ENCODE measurements around the gene SLC15A2.

Gene SLC15A2

DNA sequence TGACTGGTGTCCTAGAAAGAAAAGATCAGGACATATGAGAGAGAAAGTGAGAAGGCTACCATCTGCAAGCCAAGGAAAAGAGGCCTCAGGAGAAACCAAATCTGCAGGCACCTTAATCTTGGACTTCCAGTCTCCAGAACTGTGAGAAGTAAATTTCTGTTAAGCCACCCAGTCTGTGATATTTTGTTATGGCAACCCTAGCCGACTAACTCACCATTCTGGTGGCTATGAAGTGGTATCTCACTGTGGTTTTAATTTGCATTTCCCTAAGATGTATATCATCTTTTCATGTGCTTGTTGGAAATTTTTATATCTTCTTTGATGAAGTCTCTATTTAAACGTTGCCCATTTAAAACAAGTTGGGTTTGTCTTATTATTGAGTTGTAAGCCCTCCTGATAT, 87.3 kb downstream of the SLC15A2 start:
- no peak for DNase-seq

DNA sequence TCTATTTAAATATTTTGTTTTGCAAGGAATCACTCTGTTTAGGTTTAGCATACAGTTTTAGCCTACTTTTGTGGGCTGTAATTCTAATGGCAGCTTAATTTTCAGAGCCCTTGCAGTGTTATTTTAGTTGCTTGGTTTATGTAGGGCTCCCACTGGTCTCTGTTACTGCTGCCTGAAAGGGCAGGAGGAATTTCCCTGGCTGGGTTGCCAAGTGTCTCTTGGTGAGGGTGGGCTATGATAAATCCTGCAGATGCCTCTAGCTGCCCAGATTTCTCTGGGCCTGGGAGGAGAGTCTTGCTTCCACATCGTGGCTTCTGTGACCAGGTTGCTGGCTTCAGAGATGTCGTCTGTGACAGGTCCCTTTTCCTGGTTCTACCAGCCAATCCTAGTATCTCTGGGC, 91.6 kb downstream of the SLC15A2 start:
- DNase-seq: no peak

DNA sequence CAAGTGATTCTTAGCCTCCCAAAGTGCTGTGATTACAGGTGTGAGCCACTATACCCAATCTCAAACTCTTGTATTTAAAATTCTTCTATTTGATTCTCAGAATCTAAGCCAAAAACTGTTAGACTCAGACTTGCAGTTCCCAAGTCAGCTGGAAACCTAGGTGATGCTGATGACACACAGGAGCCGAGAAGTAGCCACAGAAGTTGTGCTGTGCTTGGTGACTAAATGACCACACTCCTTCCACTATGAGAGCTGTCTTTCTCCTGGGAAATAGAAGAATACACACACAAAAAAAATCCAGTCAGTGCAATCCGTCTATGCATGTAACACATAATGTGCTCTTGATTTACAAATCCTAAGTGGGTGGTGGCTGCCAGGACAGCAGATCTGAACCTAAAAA, 93.9 kb downstream of the SLC15A2 start:
- DNase-seq: no peak

DNA sequence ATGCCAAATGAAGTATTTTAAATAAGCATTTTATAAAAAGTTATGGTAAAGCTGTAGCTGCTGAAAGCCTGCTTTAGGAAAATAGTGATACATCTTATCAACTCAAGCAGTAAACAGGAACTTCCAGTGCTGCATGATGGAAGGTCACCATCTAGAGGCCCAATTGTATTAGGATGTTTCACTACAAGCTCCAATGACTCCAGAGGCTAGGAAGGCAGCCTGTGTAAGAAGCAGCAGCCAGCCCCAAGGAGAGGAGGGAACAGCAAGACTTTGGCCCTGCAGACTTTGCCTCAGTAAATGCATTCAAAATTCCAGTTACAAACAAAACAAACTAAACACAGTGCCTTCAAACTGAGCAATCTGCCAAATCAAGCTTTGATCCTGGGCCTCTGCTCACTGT, 95.7 kb downstream of the SLC15A2 start:
- no peak for DNase-seq

DNA sequence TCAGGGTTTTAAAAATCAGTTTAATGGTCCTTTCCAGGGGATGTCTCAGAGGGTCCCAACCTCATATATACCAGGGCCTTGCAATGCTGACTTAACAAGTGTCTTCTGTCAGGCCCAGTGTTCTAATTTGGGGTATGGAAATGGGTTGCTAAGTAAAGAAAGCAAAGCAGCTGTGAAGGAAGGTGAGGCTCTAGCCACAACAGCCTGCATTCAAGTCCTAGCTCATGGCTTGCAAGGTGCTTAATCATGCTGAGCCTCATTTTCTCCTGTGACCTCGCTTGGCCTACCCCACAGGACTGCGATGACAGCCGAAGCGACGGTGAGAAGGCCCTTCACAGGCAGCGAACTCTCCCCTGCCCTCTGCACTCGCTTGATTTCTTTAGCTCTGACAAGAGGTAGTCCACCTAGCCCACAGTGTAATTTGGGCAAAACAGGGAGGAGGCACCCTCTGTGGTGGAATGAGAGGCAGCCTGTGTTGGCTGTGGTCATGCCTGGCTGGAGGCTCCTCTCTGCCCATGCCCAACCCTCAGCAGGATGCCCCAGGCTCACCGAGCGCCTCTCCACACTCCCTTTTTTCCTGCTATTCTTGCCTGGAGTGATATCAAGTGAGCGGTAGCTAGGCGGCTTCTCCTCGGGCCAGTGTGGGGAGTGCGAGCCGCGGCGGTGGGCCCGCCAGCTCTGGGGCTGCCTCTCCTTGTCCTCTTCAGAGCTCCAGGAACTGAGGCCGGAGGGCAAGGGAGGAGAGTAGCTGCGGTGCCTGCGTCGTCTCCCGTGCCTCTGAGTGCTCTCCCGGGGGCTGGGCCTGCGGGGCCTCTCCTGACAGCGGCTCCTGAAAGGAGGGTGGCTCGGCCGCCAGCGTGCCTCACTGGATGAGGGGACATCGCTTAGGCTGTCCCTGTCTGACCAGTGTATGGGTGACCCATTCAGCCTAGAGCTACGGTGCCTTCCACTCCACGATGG, 98.7 kb downstream of the SLC15A2 start:
- no peak for DNase-seq
